ENCODE measurements around the gene HES5.

GRCh38 chr1:2547210-2548067 lies 17.4 kb upstream of the HES5 start:
- TF ChIP-seq EZH2phosphoT487 (IDR thresholded peaks at IDR 0.05; ENCODE audit: borderline replicate concordance, low read length), result no peak
- TF ChIP-seq CTCF (IDR thresholded peaks at IDR 0.05; ENCODE audit: low read depth, low read length, poor library complexity, severe bottlenecking), result no peak
